HK-2 (cell line): ENCODE measurements around the gene MAPKAPK2.
A peak's percentile ranks its signal among the peaks of the same experiment; 100 is the strongest.
"Not testable (repeated sequence)": the region's sequence is repeated elsewhere in the genome, so short reads cannot be mapped to it uniquely, and the experiment has no call there.

ENCODE experiments used
- DNase-seq: peaks from one replicate; pipeline ENCODE4 v3.0.0-alpha.2; 2018; ENCODE audit not compliant: unreplicated experiment

Gene MAPKAPK2

DNA sequence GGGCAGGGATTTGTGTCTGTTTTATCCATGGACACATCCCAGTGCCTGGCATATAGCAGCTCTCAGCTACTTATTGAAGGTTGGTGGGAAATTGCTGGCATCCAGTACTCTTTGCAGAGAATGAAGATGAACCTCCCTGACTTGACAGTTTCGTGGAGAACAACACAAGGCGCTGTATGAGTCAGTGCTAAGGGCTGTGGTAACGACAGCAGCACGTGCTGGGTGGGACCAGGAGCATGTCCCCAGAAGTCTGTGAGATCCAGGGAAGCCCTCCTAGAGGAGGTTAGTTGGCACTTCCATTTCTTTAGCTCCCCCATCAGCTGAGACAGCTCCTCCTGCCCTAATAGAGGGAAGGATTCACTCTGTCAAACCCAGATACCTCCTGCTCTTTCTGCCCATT is 60.0 kb downstream of the MAPKAPK2 start:
- DNase-seq: no peak

- DNase-seq: no peak
These were observed 60.6 kb downstream of the MAPKAPK2 start for GRCh38 chr1:206745301-206745700.

DNA sequence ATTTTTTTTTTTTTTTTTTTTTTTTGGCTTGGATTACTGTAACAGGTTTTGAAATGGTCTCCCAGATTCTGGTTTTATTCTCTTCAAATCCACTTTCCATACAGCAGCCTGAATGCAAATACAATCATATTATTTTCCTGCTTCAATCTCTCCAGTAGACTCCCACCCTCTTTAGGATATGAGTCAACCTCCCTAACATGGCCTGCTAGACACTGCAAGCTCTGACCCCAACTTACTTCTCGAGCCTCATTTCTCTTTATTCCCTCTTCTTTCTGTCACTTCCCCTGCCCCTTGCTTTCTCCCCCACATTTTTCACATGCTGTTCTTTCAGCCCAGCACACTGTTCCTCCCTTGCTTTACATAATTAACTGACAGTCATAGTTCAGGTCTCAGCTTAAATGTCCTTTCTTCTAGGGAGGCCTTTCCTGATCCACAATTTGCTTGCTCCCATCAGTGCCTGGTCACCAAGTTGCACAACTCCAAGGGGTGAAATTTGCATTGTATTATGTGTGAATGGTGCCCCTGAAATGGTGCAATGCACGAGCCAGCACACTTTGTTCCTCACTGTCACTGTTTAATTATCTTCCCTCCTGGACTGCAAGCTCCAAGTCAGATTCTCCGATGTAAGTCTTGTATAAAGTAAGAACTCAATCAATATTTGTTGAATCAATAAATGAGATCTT is 63.8 kb downstream of the MAPKAPK2 start:
- DNase-seq: no peak

- no peak for DNase-seq
These were observed 67.2 kb downstream of the MAPKAPK2 start for GRCh38 chr1:206751891-206752290.

DNA sequence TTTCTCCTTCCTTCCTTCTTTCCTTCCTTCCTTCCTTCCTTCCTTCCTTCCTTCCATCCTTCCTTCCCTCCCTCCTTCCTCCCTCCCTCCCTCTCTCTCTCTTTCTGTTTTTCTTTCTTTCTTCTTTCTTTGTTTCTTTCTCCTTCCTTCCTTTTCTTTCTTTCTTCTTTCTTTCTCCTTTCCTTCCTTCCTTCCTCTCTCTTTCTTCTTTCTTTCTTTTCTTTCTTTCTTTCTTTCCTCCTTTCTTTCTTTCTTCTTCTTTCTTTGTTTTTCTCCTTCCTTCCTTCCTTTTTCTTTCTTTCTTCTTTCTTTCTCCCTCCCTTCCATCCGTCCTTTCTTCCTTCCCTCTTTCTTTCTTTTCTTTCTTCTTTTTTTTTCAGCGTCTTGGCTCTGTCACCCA is 67.8 kb downstream of the MAPKAPK2 start:
- DNase-seq: no peak

DNA sequence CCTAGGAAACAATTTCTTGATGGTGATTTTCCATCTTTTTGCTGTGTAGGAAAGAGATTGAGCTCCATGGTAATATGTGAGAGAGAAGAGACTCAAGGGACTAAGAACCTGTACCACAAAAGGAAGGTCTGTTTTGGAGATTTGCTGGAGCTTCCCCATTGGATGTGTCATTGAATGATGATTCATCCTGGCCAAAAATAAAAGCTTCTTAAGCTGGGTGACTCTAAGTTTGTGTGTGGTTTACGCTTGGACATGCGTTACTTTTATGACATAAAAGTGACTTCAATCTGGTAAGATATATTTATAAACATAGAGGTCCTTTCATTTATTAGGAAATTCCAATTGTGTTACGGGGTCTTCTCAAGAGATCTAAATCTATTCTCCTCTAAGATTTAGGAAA is 68.4 kb downstream of the MAPKAPK2 start:
- no peak for DNase-seq

GRCh38 chr1:206754011-206754410 is 69.3 kb downstream of the MAPKAPK2 start:
- no peak for DNase-seq

DNA sequence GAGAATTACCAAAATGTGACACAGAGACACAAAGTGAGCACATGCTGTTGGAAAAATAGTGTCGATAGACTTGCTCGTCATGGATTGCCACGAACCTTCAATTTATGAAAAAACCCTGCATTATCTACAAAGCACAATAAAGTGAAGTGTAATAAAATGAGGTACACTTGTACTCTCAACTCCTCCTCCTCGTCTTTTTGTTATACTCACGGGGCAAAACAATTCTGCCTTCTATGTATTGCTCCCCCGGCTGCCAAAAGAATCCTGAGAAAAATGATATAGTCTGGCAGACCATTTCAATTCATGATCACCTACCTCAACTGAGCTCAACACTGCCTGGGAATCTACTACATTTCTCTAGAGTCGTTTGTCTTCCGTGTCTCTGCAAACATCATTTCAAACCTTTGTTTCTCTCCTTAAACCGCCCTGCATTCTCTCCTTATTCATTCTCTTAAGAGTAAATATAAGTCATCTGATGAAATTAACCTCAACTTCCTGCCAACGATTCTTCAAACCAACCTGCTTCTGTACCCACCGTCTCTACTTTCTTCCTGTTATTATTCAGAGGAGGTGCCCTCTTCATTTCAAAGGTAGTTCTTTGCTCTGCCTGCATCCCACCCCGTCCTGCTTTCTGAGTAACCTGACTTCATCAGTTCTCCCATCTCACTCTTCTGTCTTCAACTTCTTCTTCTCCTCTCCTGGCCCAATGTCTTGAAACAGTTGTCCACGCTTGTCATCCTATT is 73.0 kb downstream of the MAPKAPK2 start:
- DNase-seq: no peak

DNA sequence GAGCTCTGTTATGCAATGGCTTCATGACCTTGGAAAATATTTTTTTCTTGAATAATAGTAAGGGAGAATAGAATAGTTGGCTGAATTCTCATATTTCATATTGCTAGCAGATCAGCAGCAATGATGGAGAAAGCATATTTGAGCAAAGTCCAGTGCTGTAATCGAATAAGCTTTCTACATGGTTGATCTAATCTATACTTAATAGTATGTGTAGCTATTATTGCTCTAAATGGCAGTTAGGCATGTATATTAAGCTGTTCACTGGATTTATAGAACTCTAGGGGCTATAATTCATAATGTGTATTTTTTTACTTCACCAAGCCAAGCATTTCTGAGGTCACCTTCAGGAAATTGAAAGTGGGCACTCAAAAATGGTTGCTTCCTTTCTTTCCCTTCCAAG is 75.9 kb downstream of the MAPKAPK2 start:
- no peak for DNase-seq

DNA sequence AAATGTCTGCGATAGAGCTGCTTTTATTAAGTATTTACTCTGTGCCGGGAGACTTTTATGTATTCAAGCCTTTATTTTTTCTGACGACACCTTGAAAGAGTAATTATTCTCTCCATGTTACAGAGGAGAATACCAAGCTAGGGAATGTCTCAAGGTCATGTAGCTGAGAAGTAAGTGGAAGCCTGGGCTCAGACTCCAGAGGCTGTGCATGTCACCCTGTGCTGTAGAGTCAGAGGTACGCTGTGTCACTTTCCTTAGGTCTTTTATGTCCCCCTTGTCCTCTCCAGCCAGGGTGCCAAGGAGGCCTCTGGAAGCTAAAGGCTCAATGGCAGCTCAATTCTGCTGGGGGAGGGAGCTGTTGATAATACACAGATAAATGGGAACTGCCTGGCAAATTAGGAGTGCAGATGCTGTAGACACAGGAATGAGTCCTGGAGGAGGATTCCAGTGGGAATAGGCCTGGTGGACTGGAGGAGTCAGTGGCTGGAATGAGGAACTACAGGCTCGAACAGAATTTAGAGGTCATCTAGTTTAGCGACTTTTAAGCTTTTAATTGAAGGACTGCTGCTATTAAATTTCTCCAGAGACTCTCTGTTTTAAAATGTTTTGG is 76.6 kb downstream of the MAPKAPK2 start:
- no peak for DNase-seq

DNA sequence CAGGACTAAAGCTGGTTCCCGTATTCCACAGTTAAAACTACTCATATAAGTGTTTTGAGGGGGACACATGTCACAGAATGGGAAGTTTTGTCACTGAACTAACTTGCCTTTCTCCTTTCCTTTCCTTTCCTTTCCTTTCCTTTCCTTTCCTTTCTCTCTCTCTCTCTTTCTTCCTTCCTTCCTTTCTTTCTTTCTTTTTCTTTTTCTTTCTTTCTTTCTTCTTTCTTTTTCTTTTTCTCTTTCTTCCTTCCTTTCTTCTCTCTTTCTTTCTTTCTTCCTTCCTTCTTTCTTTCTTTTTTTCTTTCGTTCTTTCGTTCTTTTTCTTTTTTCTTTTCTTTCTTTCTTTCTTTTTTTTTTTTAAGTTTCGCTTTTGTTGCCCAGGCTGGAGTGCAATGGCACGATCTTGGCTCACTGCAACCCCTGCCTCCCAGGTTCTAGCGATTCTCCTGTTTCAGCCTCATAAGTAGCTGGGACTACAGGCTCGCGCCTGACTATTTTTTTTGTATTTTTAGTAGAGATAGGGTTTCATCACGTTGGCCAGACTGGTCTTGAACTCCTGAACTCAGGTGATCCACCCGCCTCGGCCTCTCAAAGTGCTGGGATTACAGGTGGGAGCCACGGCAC is 78.1 kb downstream of the MAPKAPK2 start:
- not testable (repeated sequence) for DNase-seq

- not testable (repeated sequence) for DNase-seq
These were observed 81.1 kb downstream of the MAPKAPK2 start for GRCh38 chr1:206765771-206766170.

GRCh38 chr1:206766251-206766856 is 81.6 kb downstream of the MAPKAPK2 start:
- DNase-seq: peak; percentile 92

- DNase-seq: no peak
These were observed 84.0 kb downstream of the MAPKAPK2 start for GRCh38 chr1:206768472-206769303.

DNA sequence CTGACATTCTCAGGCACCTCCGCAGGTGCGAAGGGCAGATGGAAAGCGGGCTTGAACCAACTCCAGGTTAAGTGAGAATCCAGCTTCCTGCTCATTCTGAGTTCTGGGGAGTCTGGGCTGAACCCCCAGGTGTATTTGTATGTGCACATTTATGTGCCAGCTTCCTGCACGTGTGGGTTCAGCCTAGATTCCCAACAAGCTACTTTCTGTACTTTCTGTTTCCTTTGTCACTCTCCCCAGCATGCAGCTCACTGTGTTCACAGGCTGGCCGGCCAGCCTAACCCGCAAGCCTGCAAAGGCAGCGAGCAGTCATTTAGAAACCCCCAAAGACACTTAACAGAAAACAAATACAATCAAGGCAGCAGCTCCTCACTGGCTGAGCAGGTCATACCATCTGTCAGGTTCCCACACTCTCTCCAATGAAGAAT is 84.6 kb downstream of the MAPKAPK2 start:
- no peak for DNase-seq

DNA sequence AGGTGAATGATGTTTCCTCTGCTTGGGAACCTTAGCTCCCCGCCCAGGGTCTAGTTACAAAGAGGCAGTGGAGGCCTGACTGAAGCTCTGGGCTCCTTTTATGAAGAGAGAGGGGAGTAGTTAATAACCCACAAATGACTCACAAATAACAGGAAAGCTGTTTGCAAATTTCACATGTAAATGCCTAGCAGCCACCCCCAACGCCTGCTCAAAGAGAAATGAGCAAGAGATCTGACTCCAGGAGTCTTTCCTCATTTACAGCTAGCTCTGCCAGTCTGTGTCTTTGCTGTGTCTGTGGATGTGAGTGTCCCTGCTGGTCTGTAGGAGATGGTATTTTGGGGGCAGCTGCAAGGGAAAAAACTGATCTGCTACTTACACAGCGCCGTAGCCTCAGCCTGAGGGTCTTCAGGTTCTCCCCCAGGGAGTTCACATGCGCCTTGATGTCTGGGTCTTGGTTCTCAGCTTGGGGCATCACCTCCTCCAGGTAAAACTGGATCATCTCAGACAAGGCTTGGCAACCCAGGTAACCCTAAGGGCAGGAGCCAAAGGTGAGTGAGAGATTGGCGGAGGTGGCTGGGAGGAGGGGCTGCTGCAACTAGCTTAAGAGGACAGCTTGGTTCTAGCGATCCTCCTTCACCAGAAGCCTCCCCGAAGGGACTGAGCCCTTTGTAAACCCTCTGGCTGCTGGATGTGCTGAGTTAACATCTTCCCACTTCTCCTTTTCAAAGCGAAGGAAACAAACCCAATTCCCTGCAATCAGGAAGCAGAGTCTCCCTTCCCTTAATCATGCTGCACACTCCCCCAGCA is 86.0 kb downstream of the MAPKAPK2 start, which contains the start of gene IL19:
TSS of gene IL19 (plus strand) at position 243 of the 807 bp plus-strand sequence. CDS start 65,890 bp downstream, outside the sequence.
- DNase-seq: no peak

DNA sequence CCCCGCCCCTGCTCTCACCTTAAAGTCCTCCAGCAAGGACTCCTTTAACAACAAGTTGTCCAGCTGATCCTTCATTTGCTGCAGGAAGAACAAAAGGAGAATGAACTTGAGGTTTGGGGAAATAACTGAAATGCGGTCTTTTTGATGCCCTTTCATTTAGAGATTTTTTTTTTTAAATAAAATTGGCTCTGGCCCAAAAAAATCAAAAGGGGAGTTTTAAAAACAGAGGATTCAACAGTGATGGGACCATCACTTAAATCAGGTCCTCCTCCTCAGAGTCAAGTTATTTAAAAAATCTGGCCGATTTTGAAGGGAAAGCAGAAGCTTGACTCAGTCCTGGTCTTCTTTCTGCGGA is 86.6 kb downstream of the MAPKAPK2 start:
- no peak for DNase-seq

DNA sequence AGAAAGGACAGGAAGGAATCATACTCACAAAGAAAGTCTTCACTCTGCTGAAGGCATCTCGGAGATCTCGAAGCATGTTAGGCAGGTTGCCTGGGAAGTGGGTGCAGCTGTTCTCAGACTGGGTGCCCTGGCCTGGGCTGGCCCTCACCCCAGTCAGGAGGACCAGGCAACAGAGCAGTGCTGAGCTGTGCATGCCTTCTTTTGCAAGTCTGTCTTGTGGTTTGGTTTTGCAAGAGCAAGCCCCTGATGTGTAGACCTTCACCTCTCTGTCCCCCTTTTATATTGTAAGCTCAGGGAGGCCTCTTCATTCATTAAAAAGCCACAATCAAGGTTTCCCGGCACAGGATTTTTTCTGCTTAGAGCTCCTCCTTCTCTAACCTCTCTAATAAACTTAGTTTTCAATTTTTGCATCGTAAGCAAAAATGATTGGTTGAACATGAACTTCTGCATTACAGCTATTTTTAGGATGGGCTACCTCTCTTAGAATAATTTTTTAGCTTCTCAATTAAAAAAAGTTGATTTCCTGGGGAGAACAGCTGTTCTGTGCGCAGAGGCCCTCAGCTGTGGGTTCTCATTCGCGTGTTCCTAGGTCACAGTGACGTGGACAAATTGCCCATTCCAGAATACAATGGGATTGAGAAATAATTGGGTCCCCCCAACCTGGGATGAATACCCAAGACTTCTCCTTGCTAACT is 87.7 kb downstream of the MAPKAPK2 start, which contains the start of gene IL10:
TSS of gene IL10 (minus strand) at position 252 of the 695 bp plus-strand sequence. CDS start at position 193, 59 bp downstream.
- no peak for DNase-seq

DNA sequence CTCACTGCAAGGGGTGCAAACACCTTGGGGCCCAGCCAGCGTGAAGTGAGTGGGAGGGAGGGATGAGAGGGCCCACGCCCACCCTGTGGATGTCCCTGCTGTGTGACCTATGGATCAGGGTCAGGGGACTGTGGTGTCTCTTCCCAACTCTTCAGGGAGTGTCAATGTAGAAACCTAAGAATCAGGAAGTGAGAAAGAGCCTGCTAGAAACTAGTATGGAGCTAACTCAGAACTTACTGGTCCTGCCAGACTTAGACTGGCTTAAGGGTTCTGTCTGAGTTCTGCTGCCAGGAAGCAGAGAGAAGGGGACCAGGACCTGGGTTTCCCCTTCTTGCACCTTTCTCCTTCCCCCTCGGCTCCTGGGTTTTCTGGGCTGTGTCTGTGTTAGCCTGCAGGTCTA is 89.4 kb downstream of the MAPKAPK2 start:
- DNase-seq: no peak

GRCh38 chr1:206776229-206776628 is 91.5 kb downstream of the MAPKAPK2 start:
- no peak for DNase-seq
